ENCODE data around the gene PAQR6.

Gene PAQR6

GRCh38 chr1:156247460-156248322 is at the start of gene PAQR6:
TSS of gene PAQR6 (minus strand) at chr1:156248056. CDS start at chr1:156246731, 1,325 bp downstream.
- no peak for DNase-seq (ENCODE audit: low spot score)

GRCh38 chr1:156295391-156295947 is 47.6 kb upstream of the PAQR6 start, which contains the start of gene GLMP:
TSS of gene GLMP (minus strand) at chr1:156295679. CDS start at chr1:156295645, 34 bp downstream.
- peak; percentile 59 for DNase-seq (ENCODE audit: low spot score)

GRCh38 chr1:156293895-156294294 is 46.0 kb upstream of the PAQR6 start:
- no peak for DNase-seq (ENCODE audit: low spot score)

- DNase-seq (ENCODE audit: low spot score), result no peak
These were observed 45.2 kb upstream of the PAQR6 start for GRCh38 chr1:156293098-156293434.

GRCh38 chr1:156291226-156292061 is 43.6 kb upstream of the PAQR6 start:
- peak; percentile 48 for DNase-seq (ENCODE audit: low spot score)

- DNase-seq (ENCODE audit: low spot score), result no peak
These were observed 42.0 kb upstream of the PAQR6 start for GRCh38 chr1:156289857-156290256.

- no peak for DNase-seq (ENCODE audit: low spot score)
These were observed 38.2 kb upstream of the PAQR6 start for GRCh38 chr1:156286061-156286460.

- DNase-seq (ENCODE audit: low spot score), result no peak
These were observed 37.6 kb upstream of the PAQR6 start for GRCh38 chr1:156285437-156285836.

- no peak for DNase-seq (ENCODE audit: low spot score)
These were observed 36.9 kb upstream of the PAQR6 start for GRCh38 chr1:156284757-156285156.

- no peak for DNase-seq (ENCODE audit: low spot score)
These were observed 36.3 kb upstream of the PAQR6 start, which contains the start of gene TMEM79 for GRCh38 chr1:156284112-156284511. TSS of gene TMEM79 (plus strand) at chr1:156284325. CDS start at chr1:156285227, 902 bp downstream.

- no peak for DNase-seq (ENCODE audit: low spot score)
These were observed 35.7 kb upstream of the PAQR6 start for GRCh38 chr1:156283521-156283920.

GRCh38 chr1:156282479-156283222 is 34.8 kb upstream of the PAQR6 start, which contains the start of gene SMG5:
TSS of gene SMG5 (minus strand) at chr1:156282825. CDS start at chr1:156282680, 145 bp downstream.
- DNase-seq (ENCODE audit: low spot score), result peak; percentile 97

- DNase-seq (ENCODE audit: low spot score), result peak; percentile 16
These were observed 34.0 kb upstream of the PAQR6 start for GRCh38 chr1:156281693-156282478.

- DNase-seq (ENCODE audit: low spot score), result peak; percentile 37
These were observed 33.4 kb upstream of the PAQR6 start for GRCh38 chr1:156281281-156281680.

GRCh38 chr1:156279837-156280236 is 32.0 kb upstream of the PAQR6 start:
- DNase-seq (ENCODE audit: low spot score), result no peak

- DNase-seq (ENCODE audit: low spot score), result no peak
These were observed 29.1 kb upstream of the PAQR6 start for GRCh38 chr1:156276966-156277381.

- no peak for DNase-seq (ENCODE audit: low spot score)
These were observed 28.7 kb upstream of the PAQR6 start for GRCh38 chr1:156276532-156276931.

- no peak for DNase-seq (ENCODE audit: low spot score)
These were observed 22.5 kb upstream of the PAQR6 start for GRCh38 chr1:156270314-156270713.

- DNase-seq (ENCODE audit: low spot score), result no peak
These were observed 20.5 kb upstream of the PAQR6 start for GRCh38 chr1:156268336-156268735.

- no peak for DNase-seq (ENCODE audit: low spot score)
These were observed 18.2 kb upstream of the PAQR6 start for GRCh38 chr1:156266051-156266450.

- DNase-seq (ENCODE audit: low spot score), result no peak
These were observed 15.4 kb upstream of the PAQR6 start for GRCh38 chr1:156263288-156263655.
